Measurements from ENCODE around the gene DESI2.

DNA sequence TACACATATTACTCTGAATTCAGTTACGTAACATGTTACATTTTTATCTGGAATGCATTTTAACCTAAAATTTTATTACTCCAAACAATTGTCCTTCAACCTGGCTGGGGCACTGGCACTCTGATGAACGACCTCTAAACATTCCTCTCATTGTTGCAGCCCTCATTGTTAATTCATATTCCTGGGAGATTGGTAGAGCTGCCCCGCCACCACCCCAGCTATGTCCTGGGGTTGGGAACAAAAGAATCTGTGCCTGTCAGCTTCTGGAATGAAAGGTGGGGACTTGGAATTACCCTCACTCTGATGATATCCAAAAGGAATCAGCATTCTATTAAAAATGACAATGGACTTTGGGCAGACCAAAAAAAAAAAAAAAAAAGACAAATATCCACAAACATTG lies 38.0 kb upstream of the DESI2 start:
- no peak for TF ChIP-seq CTCF (IDR thresholded peaks at IDR 0.05; ENCODE audit: insufficient read depth, low read depth, low read length)
- TF ChIP-seq EZH2 (IDR thresholded peaks at IDR 0.05; ENCODE audit: insufficient read depth, low read length): no peak
